ENCODE data around the gene NRP1. TPM values are rescaled to one million over a fixed set of nuclear protein-coding genes. Genes with fewer than 3 reads are reported as not detected.

The NRP1 gene
- total and polyA plus RNA-seq, 2 of the 8 experiments (the other 6 are each of a cell fraction or from before 2014, with no cell fraction given), result 1.2 to 2.1 TPM

GRCh38 chr10:33238643-33239042, 95.8 kb downstream of the NRP1 start:
- DNase-seq (ENCODE audit: low read depth in 1 of 2, low spot score in 2 of 2), result no peak
- no peak for FAIRE-seq
- Histone ChIP-seq H4K91ac (replicated peaks; ENCODE audit: insufficient read length, low read length) (no peak overlapping the region), H2BK20ac (ENCODE audit: low read length) (no peak overlapping the region), H2BK15ac (ENCODE audit: low read length) (no peak overlapping the region), H2AFZ (ENCODE audit: low read length) (no peak overlapping the region), H4K5ac (ENCODE audit: insufficient read length, low read depth, low read length) (no peak overlapping the region), H3K79me1 (ENCODE audit: low read depth, low read length) (no peaks in the 10 kb centered on the region), H3K23me2 (ENCODE audit: low read depth, low read length) (no peaks in the 10 kb centered on the region; the same call in 1 of the 2 replicates), H4K8ac (ENCODE audit: extremely low read depth, insufficient read depth, low read length) (no peak overlapping the region), H3K56ac (replicated peaks; ENCODE audit: insufficient read length, low read depth, low read length) (no peak overlapping the region), H3K4me2 (ENCODE audit: insufficient read depth in 1 of 2, low read depth in 2 of 2, low read length in 2 of 2) (no peak overlapping the region), H3K23ac (ENCODE audit: insufficient read length) (no peak overlapping the region), H4K20me1 (replicated peaks in 1 of 2; ENCODE audit: control insufficient read depth in 1 of 2, insufficient read depth in 2 of 2, low read length in 2 of 2) (no peaks in the 10 kb centered on the region), H3K4me3 (ENCODE audit: extremely low read depth in 1 of 4, insufficient read depth in 2 of 4, low read depth in 3 of 4, low read length in 4 of 4) (no peak overlapping the region), H3K79me2 (ENCODE audit: control insufficient read depth in 1 of 2, insufficient read depth in 2 of 2, low read length in 2 of 2) (no peaks in the 10 kb centered on the region), H3K4ac (replicated peaks; ENCODE audit: insufficient read length, low read depth, low read length) (no peak overlapping the region), H3K18ac (ENCODE audit: extremely low read depth, low read length) (no peak overlapping the region), H2AK5ac (ENCODE audit: low read depth, low read length) (no peak overlapping the region), H3K14ac (ENCODE audit: insufficient read length) (no peak overlapping the region), H3K9me3 (ENCODE audit: insufficient read depth in 2 of 2, low read depth in 1 of 2, low read length in 1 of 2) (no peaks in the 10 kb centered on the region), H3K4me1 (replicated peaks in 1 of 4; ENCODE audit: control insufficient read depth in 3 of 4, insufficient read depth in 4 of 4, low read length in 3 of 4) (no peaks in the 10 kb centered on the region), H3K36me3 (ENCODE audit: control insufficient read depth in 2 of 4, insufficient read depth in 4 of 4, low read length in 3 of 4) (no peaks in the 10 kb centered on the region), H3K27ac (ENCODE audit: low read depth, low read length) (no peak overlapping the region), H3K9ac (replicated peaks in 1 of 4; ENCODE audit: extremely low read depth in 1 of 4, low read depth in 3 of 4, low read length in 3 of 4) (no peak overlapping the region), H2BK5ac (ENCODE audit: low read depth, low read length) (no peak overlapping the region), H2BK120ac (replicated peaks; ENCODE audit: low read depth, low read length) (no peak overlapping the region), H3K27me3 (replicated peaks in 1 of 4; ENCODE audit: control insufficient read depth in 3 of 4, extremely low read depth in 1 of 4, insufficient read depth in 3 of 4, low read length in 3 of 4) (peaks cover 0 to 1% (median 0%) of the 10 kb centered on the region in 4 experiments; a peak in 1 of 7 replicates), H2BK12ac (ENCODE audit: low read depth, low read length) (no peak overlapping the region)
- POLR2A ChIA-PET (ENCODE audit: partially characterized antibody), result no interaction called here
- CTCF ChIA-PET (ENCODE audit: partially characterized antibody), result interaction anchor here (1.0 kb wide), 1 partner anchor 12 kb away, joined by 3 read pairs; no protein-coding TSS in a partner anchor
- 92% methylated on average over 3 of the region's 3 CpGs; no CpG with 5 or more reads in 1 of the 2 experiments for WGBS, 2 experiments (ENCODE audit: extremely low coverage in 1 of 2, insufficient coverage in 1 of 2, insufficient read length in 1 of 2, insufficient replicate concordance in 2 of 2, low coverage in 1 of 2, low lambda C conversion rate in 2 of 2, missing lambda C conversion rate in 1 of 2)
- no peak for TF ChIP-seq EP300 (IDR thresholded peaks at IDR 0.05; ENCODE audit: borderline replicate concordance in 1 of 2, low read depth in 2 of 2, low read length in 2 of 2)
- no peak for TF ChIP-seq EZH2 (IDR thresholded peaks at IDR 0.05; ENCODE audit: low read depth, low read length, severe bottlenecking)
- TF ChIP-seq KDM4A (IDR thresholded peaks at IDR 0.05; ENCODE audit: low read depth, low read length, severe bottlenecking), result no peak
- no peak for TF ChIP-seq TBP (IDR thresholded peaks at IDR 0.05; ENCODE audit: low read depth, low read length)
- TF ChIP-seq JUND (IDR thresholded peaks at IDR 0.05; ENCODE audit: low read length), result no peak
